ENCODE results near the gene SYS1.

- TF ChIP-seq CREB1 (CRISPR knock-in tag; IDR thresholded peaks at IDR 0.05; ENCODE audit: low read depth), result no peak
- TF ChIP-seq, protein P1, sequence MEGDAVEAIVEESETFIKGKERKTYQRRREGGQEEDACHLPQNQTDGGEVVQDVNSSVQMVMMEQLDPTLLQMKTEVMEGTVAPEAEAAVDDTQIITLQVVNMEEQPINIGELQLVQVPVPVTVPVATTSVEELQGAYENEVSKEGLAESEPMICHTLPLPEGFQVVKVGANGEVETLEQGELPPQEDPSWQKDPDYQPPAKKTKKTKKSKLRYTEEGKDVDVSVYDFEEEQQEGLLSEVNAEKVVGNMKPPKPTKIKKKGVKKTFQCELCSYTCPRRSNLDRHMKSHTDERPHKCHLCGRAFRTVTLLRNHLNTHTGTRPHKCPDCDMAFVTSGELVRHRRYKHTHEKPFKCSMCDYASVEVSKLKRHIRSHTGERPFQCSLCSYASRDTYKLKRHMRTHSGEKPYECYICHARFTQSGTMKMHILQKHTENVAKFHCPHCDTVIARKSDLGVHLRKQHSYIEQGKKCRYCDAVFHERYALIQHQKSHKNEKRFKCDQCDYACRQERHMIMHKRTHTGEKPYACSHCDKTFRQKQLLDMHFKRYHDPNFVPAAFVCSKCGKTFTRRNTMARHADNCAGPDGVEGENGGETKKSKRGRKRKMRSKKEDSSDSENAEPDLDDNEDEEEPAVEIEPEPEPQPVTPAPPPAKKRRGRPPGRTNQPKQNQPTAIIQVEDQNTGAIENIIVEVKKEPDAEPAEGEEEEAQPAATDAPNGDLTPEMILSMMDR (conservative IDR thresholded peaks at IDR 0.05; ENCODE audit: low read depth in 2 of 2), result no peak
- no peak for TF ChIP-seq REST (IDR thresholded peaks at IDR 0.05; ENCODE audit: unreplicated experiment)
- no peak for TF ChIP-seq EZH2 (IDR thresholded peaks at IDR 0.05; ENCODE audit: low read depth, unreplicated experiment)
- no peak for TF ChIP-seq JUNB (IDR thresholded peaks at IDR 0.05; ENCODE audit: unreplicated experiment)
- no peak for TF ChIP-seq EZH2phosphoT487 (IDR thresholded peaks at IDR 0.05; ENCODE audit: unreplicated experiment)
- TF ChIP-seq POLR2AphosphoS5 (IDR thresholded peaks at IDR 0.05; ENCODE audit: low read depth), result no peak
- TF ChIP-seq, protein P2, sequence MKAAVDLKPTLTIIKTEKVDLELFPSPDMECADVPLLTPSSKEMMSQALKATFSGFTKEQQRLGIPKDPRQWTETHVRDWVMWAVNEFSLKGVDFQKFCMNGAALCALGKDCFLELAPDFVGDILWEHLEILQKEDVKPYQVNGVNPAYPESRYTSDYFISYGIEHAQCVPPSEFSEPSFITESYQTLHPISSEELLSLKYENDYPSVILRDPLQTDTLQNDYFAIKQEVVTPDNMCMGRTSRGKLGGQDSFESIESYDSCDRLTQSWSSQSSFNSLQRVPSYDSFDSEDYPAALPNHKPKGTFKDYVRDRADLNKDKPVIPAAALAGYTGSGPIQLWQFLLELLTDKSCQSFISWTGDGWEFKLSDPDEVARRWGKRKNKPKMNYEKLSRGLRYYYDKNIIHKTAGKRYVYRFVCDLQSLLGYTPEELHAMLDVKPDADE (IDR thresholded peaks at IDR 0.05), result no peak
- no peak for TF ChIP-seq NANOG (IDR thresholded peaks at IDR 0.05; ENCODE audit: borderline replicate concordance)
- no peak for TF ChIP-seq STAT1 (IDR thresholded peaks at IDR 0.05; ENCODE audit: unreplicated experiment)
- TF ChIP-seq, protein P3, sequence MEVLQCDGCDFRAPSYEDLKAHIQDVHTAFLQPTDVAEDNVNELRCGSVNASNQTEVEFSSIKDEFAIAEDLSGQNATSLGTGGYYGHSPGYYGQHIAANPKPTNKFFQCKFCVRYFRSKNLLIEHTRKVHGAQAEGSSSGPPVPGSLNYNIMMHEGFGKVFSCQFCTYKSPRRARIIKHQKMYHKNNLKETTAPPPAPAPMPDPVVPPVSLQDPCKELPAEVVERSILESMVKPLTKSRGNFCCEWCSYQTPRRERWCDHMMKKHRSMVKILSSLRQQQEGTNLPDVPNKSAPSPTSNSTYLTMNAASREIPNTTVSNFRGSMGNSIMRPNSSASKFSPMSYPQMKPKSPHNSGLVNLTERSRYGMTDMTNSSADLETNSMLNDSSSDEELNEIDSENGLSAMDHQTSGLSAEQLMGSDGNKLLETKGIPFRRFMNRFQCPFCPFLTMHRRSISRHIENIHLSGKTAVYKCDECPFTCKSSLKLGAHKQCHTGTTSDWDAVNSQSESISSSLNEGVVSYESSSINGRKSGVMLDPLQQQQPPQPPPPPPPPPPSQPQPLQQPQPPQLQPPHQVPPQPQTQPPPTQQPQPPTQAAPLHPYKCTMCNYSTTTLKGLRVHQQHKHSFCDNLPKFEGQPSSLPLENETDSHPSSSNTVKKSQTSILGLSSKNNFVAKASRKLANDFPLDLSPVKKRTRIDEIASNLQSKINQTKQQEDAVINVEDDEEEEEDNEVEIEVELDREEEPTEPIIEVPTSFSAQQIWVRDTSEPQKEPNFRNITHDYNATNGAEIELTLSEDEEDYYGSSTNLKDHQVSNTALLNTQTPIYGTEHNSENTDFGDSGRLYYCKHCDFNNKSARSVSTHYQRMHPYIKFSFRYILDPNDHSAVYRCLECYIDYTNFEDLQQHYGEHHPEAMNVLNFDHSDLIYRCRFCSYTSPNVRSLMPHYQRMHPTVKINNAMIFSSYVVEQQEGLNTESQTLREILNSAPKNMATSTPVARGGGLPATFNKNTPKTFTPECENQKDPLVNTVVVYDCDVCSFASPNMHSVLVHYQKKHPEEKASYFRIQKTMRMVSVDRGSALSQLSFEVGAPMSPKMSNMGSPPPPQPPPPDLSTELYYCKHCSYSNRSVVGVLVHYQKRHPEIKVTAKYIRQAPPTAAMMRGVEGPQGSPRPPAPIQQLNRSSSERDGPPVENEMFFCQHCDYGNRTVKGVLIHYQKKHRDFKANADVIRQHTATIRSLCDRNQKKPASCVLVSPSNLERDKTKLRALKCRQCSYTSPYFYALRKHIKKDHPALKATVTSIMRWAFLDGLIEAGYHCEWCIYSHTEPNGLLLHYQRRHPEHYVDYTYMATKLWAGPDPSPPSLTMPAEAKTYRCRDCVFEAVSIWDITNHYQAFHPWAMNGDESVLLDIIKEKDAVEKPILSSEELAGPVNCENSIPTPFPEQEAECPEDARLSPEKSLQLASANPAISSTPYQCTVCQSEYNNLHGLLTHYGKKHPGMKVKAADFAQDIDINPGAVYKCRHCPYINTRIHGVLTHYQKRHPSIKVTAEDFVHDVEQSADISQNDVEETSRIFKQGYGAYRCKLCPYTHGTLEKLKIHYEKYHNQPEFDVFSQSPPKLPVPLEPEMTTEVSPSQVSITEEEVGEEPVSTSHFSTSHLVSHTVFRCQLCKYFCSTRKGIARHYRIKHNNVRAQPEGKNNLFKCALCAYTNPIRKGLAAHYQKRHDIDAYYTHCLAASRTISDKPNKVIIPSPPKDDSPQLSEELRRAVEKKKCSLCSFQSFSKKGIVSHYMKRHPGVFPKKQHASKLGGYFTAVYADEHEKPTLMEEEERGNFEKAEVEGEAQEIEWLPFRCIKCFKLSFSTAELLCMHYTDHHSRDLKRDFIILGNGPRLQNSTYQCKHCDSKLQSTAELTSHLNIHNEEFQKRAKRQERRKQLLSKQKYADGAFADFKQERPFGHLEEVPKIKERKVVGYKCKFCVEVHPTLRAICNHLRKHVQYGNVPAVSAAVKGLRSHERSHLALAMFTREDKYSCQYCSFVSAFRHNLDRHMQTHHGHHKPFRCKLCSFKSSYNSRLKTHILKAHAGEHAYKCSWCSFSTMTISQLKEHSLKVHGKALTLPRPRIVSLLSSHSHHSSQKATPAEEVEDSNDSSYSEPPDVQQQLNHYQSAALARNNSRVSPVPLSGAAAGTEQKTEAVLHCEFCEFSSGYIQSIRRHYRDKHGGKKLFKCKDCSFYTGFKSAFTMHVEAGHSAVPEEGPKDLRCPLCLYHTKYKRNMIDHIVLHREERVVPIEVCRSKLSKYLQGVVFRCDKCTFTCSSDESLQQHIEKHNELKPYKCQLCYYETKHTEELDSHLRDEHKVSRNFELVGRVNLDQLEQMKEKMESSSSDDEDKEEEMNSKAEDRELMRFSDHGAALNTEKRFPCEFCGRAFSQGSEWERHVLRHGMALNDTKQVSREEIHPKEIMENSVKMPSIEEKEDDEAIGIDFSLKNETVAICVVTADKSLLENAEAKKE (CRISPR knock-in tag; IDR thresholded peaks at IDR 0.05), result no peak
- TF ChIP-seq ZNF114 (CRISPR knock-in tag; IDR thresholded peaks at IDR 0.05), result no peak
- no peak for TF ChIP-seq ZNF331 (CRISPR knock-in tag; IDR thresholded peaks at IDR 0.05; ENCODE audit: low read depth)
Observed at GRCh38 chr20:45372241-45372640, 9.3 kb downstream of the SYS1 start.
